Activated CD8-positive, alpha-beta T cell treated with anti-CD3 and anti-CD28 coated beads, Interleukin-2, amount 10 ng/mL, durations not matched to agents 7 days and 5 days (primary cell): Measurements from ENCODE around the gene ATP6V1G3. TPM values are rescaled to one million over a fixed set of nuclear protein-coding genes. Genes with fewer than 3 reads are reported as not detected.
"Not testable (repeated sequence)": the region's sequence is repeated elsewhere in the genome, so short reads cannot be mapped to it uniquely, and the experiment has no call there.

Experiments
- ATAC-seq: fragments of 150-1000 bp; cut with Tn5 transposase; one replicate; pipeline ENCODE4 v1.10.0; 2021; ENCODE audit warnings: moderate library complexity
- CTCF ChIA-PET: fragments of 350-600 bp; sonication (Branson Sonifier 250); formaldehyde crosslinking; loops from one replicate; lab custom pipeline; 2021; ENCODE audit warnings: antibody characterized with exemption; lab: Charles Lee
- POLR2A ChIA-PET: fragments of 350-600 bp; sonication (Branson Sonifier 250); formaldehyde crosslinking; loops from one replicate; lab custom pipeline; 2021; ENCODE audit warnings: antibody characterized with exemption; lab: Charles Lee
- DNase-seq: peaks from one replicate; pipeline ENCODE4 v3.0.0-alpha.2; 2020
- H3K27ac Mint-ChIP-seq: one replicate; pipeline ENCODE4 v1.8.0; 2021; ENCODE audit warnings: mild to moderate bottlenecking, mixed read lengths
- H3K27me3 Mint-ChIP-seq: one replicate; pipeline ENCODE4 v1.8.0; 2021; ENCODE audit warnings: low read depth, mixed read lengths
- H3K36me3 Mint-ChIP-seq: one replicate; pipeline ENCODE4 v1.8.0; 2021; ENCODE audit warnings: low read depth, mixed read lengths
- H3K4me1 Mint-ChIP-seq: one replicate; pipeline ENCODE4 v1.8.0; 2021; ENCODE audit warnings: low read depth, mixed read lengths
- H3K4me3 Mint-ChIP-seq: one replicate; pipeline ENCODE4 v1.8.0; 2021; ENCODE audit warnings: mild to moderate bottlenecking, mixed read lengths
- H3K9me3 Mint-ChIP-seq: one replicate; pipeline ENCODE4 v1.8.0; 2022; ENCODE audit warnings: mixed read lengths; ENCODE audit not compliant: insufficient read depth
- total RNA-seq, 2 experiments: library from RNA; stranded (reverse); gene quantifications; one replicate each; pipeline ENCODE4 v1.2.3, GENCODE V29; 2021

Gene ATP6V1G3
- not detected for total RNA-seq

- ChIA-PET POLR2A (interaction anchor here (0.7 to 0.9 kb wide), 3 partner anchors 11 to 17 kb away, joined by 3 read pairs; no protein-coding TSS in a partner anchor), CTCF (interaction anchor here (0.6 to 1.9 kb wide), 7 partner anchors 10 to 80 kb away, joined by 3 to 7 read pairs (median 5); no protein-coding TSS in a partner anchor)
- Mint-ChIP-seq H3K27me3 (no peaks in the 10 kb centered on the region), H3K36me3 (peaks cover 5% of the 10 kb centered on the region), H3K4me3 (no peak within 1 kb of the TSS), H3K9me3 (peaks cover under 1% of the 10 kb centered on the region), H3K27ac (no peak within 1 kb of the TSS), H3K4me1 (peaks cover 68% of the 10 kb centered on the region)
- DNase-seq (no peak), ATAC-seq (no peak)
Observed at GRCh38 chr1:198540580-198540979, at the start of gene ATP6V1G3. Gene ATP6V1G3, minus strand, starts transcription at chr1:198540680. Its CDS starts 30 bp downstream, at chr1:198540650.

GRCh38 chr1:198588845-198589244 lies 48.4 kb upstream of the ATP6V1G3 start:
- Mint-ChIP-seq H3K4me1 (no peaks in the 10 kb centered on the region), H3K4me3 (no peak overlapping the region), H3K27ac (no peak overlapping the region), H3K27me3 (no peaks in the 10 kb centered on the region), H3K9me3 (peaks cover 50% of the 10 kb centered on the region), H3K36me3 (peaks cover 37% of the 10 kb centered on the region)
- ATAC-seq (no peak), DNase-seq (no peak)
- CTCF ChIA-PET = interaction anchor here (1.2 kb wide), 1 partner anchor 27 kb away, joined by 4 read pairs; no protein-coding TSS in a partner anchor
- POLR2A ChIA-PET = no interaction called here

- H3K27me3 Mint-ChIP-seq = no peaks in the 10 kb centered on the region
- ChIA-PET CTCF (interaction anchor here (1.0 kb wide), 1 partner anchor 22 kb away, joined by 3 read pairs; no protein-coding TSS in a partner anchor), POLR2A (no interaction called here)
- no peak overlapping the region for H3K27ac Mint-ChIP-seq
- H3K36me3 Mint-ChIP-seq = peaks cover 33% of the 10 kb centered on the region
- H3K4me3 Mint-ChIP-seq = no peak overlapping the region
- no peaks in the 10 kb centered on the region for H3K4me1 Mint-ChIP-seq
- H3K9me3 Mint-ChIP-seq = peaks cover 39% of the 10 kb centered on the region
- no peak for DNase-seq
- ATAC-seq = no peak
Observed at GRCh38 chr1:198584163-198584562, 43.7 kb upstream of the ATP6V1G3 start.

GRCh38 chr1:198583209-198583802 lies 42.8 kb upstream of the ATP6V1G3 start:
- H3K4me3 Mint-ChIP-seq, ATAC-seq, H3K27ac Mint-ChIP-seq, H3K4me1 Mint-ChIP-seq, POLR2A ChIA-PET, CTCF ChIA-PET, H3K27me3 Mint-ChIP-seq, DNase-seq: not testable (repeated sequence)
- peaks cover 34% of the 10 kb centered on the region for H3K9me3 Mint-ChIP-seq
- peaks cover 30% of the 10 kb centered on the region for H3K36me3 Mint-ChIP-seq

GRCh38 chr1:198577444-198577843 lies 37.0 kb upstream of the ATP6V1G3 start:
- peaks cover 2% of the 10 kb centered on the region for H3K4me1 Mint-ChIP-seq
- H3K4me3 Mint-ChIP-seq = no peak overlapping the region
- peaks cover 16% of the 10 kb centered on the region for H3K9me3 Mint-ChIP-seq
- H3K27ac Mint-ChIP-seq = no peak overlapping the region
- H3K36me3 Mint-ChIP-seq = peaks cover 11% of the 10 kb centered on the region
- DNase-seq = no peak
- no peak for ATAC-seq
- no peaks in the 10 kb centered on the region for H3K27me3 Mint-ChIP-seq
- ChIA-PET CTCF (interaction anchor here (1.6 kb wide), 1 partner anchor 47 kb away, joined by 3 read pairs; no protein-coding TSS in a partner anchor), POLR2A (no interaction called here)

- Mint-ChIP-seq H3K4me1 (peaks cover 5% of the 10 kb centered on the region), H3K36me3 (peaks cover 4% of the 10 kb centered on the region), H3K27ac (no peak overlapping the region), H3K27me3 (no peaks in the 10 kb centered on the region), H3K9me3 (peaks cover 5% of the 10 kb centered on the region), H3K4me3 (no peak overlapping the region)
- ATAC-seq = no peak
- POLR2A ChIA-PET = no interaction called here
- no peak for DNase-seq
- CTCF ChIA-PET = interaction anchor here (0.7 to 1.0 kb wide), 4 partner anchors 14 to 56 kb away, joined by 3 to 5 read pairs (median 4); no protein-coding TSS in a partner anchor
Observed at GRCh38 chr1:198575798-198576641, 35.5 kb upstream of the ATP6V1G3 start.

GRCh38 chr1:198575292-198575691 lies 34.8 kb upstream of the ATP6V1G3 start:
- Mint-ChIP-seq H3K36me3 (peaks cover under 1% of the 10 kb centered on the region), H3K27me3 (no peaks in the 10 kb centered on the region), H3K9me3 (peaks cover 4% of the 10 kb centered on the region), H3K4me1 (peaks cover 5% of the 10 kb centered on the region), H3K27ac (no peak overlapping the region), H3K4me3 (no peak overlapping the region)
- ATAC-seq = no peak
- ChIA-PET POLR2A (no interaction called here), CTCF (interaction anchor here (0.8 kb wide), 1 partner anchor 31 kb away, joined by 3 read pairs; no protein-coding TSS in a partner anchor)
- no peak for DNase-seq

GRCh38 chr1:198574325-198574724 lies 33.8 kb upstream of the ATP6V1G3 start:
- no peak overlapping the region for H3K4me3 Mint-ChIP-seq

GRCh38 chr1:198564716-198565115 lies 24.2 kb upstream of the ATP6V1G3 start:
- Mint-ChIP-seq H3K9me3 (peaks cover 9% of the 10 kb centered on the region), H3K27me3 (no peaks in the 10 kb centered on the region), H3K27ac (peak overlapping the region; percentile 54), H3K4me1 (peaks cover 41% of the 10 kb centered on the region), H3K4me3 (no peak overlapping the region), H3K36me3 (peaks cover 22% of the 10 kb centered on the region)
- ATAC-seq (peak; percentile 98), DNase-seq (peak; percentile 60)
- ChIA-PET POLR2A (interaction anchor here (0.9 kb wide), 1 partner anchor 57 kb away, joined by 3 read pairs; no protein-coding TSS in a partner anchor), CTCF (interaction anchor here (1.2 kb wide), 1 partner anchor 23 kb away, joined by 4 read pairs; no protein-coding TSS in a partner anchor)

More at GRCh38 chr1:198574325-198574724, 33.8 kb upstream of the ATP6V1G3 start:
- no peak for ATAC-seq
- ChIA-PET CTCF (no interaction called here), POLR2A (no interaction called here)
- Mint-ChIP-seq H3K27me3 (no peaks in the 10 kb centered on the region), H3K9me3 (peaks cover 4% of the 10 kb centered on the region), H3K4me1 (peaks cover 5% of the 10 kb centered on the region), H3K27ac (no peak overlapping the region), H3K36me3 (no peaks in the 10 kb centered on the region)
- no peak for DNase-seq

GRCh38 chr1:198564157-198564556 lies 23.7 kb upstream of the ATP6V1G3 start:
- ATAC-seq = no peak
- H3K9me3 Mint-ChIP-seq = peaks cover 9% of the 10 kb centered on the region
- H3K27me3 Mint-ChIP-seq = no peaks in the 10 kb centered on the region
- DNase-seq = no peak
- H3K36me3 Mint-ChIP-seq = peaks cover 22% of the 10 kb centered on the region
- ChIA-PET CTCF (no interaction called here), POLR2A (no interaction called here)
- H3K27ac Mint-ChIP-seq = peak overlapping the region; percentile 54
- H3K4me1 Mint-ChIP-seq = peaks cover 41% of the 10 kb centered on the region
- H3K4me3 Mint-ChIP-seq = no peak overlapping the region

GRCh38 chr1:198563583-198563982 lies 23.1 kb upstream of the ATP6V1G3 start:
- peaks cover 44% of the 10 kb centered on the region for H3K4me1 Mint-ChIP-seq
- H3K27me3 Mint-ChIP-seq = no peaks in the 10 kb centered on the region
- ChIA-PET CTCF (no interaction called here), POLR2A (no interaction called here)
- DNase-seq (no peak), ATAC-seq (no peak)
- H3K27ac Mint-ChIP-seq = no peak overlapping the region
- peaks cover 9% of the 10 kb centered on the region for H3K9me3 Mint-ChIP-seq
- H3K4me3 Mint-ChIP-seq = no peak overlapping the region
- peaks cover 20% of the 10 kb centered on the region for H3K36me3 Mint-ChIP-seq
